ENCODE results near the gene CAPZA2. TPM values are rescaled to one million over a fixed set of nuclear protein-coding genes. Genes with fewer than 3 reads are reported as not detected.

CAPZA2 gene
- polyA plus RNA-seq, 3 donors = 67.0 to 807 (median 672) TPM

- DNase-seq = no peak
- H3K4me3 Mint-ChIP-seq = no peak overlapping the region
- Histone ChIP-seq H3K9me3 (replicated peaks in 1 of 2; ENCODE audit: control insufficient read depth in 1 of 2, insufficient read depth in 1 of 2, low read length in 2 of 2) (no peaks in the 10 kb centered on the region), H3K79me2 (ENCODE audit: insufficient read depth, low read length) (no peaks in the 10 kb centered on the region), H2AFZ (ENCODE audit: insufficient read depth, low read depth, low read length, poor library complexity, severe bottlenecking) (no peak overlapping the region), H3K4me1 (ENCODE audit: control insufficient read depth in 1 of 2, insufficient read depth in 2 of 2, low read length in 2 of 2) (no peaks in the 10 kb centered on the region), H3K27me3 (ENCODE audit: control insufficient read depth in 2 of 2, insufficient read depth in 2 of 2, low read length in 2 of 2) (no peaks in the 10 kb centered on the region), H3K4me3 (replicated peaks in 1 of 3; ENCODE audit: low read depth in 2 of 3, low read length in 3 of 3) (no peak overlapping the region), H3K36me3 (replicated peaks in 1 of 2; ENCODE audit: control insufficient read depth in 1 of 2, insufficient read depth in 2 of 2, low read length in 2 of 2) (no peaks in the 10 kb centered on the region), H3K4me2 (replicated peaks; ENCODE audit: extremely low read depth, low read length, poor library complexity, severe bottlenecking) (no peak overlapping the region), H4K20me1 (ENCODE audit: insufficient read depth, low read length) (no peaks in the 10 kb centered on the region), H3K27ac (ENCODE audit: low read depth in 1 of 2, low read length in 2 of 2) (no peak overlapping the region), H3K9ac (ENCODE audit: insufficient read depth, low read length, poor library complexity, severe bottlenecking) (no peak overlapping the region)
- H3K27ac Mint-ChIP-seq = no peak overlapping the region
- TF ChIP-seq, protein P1, sequence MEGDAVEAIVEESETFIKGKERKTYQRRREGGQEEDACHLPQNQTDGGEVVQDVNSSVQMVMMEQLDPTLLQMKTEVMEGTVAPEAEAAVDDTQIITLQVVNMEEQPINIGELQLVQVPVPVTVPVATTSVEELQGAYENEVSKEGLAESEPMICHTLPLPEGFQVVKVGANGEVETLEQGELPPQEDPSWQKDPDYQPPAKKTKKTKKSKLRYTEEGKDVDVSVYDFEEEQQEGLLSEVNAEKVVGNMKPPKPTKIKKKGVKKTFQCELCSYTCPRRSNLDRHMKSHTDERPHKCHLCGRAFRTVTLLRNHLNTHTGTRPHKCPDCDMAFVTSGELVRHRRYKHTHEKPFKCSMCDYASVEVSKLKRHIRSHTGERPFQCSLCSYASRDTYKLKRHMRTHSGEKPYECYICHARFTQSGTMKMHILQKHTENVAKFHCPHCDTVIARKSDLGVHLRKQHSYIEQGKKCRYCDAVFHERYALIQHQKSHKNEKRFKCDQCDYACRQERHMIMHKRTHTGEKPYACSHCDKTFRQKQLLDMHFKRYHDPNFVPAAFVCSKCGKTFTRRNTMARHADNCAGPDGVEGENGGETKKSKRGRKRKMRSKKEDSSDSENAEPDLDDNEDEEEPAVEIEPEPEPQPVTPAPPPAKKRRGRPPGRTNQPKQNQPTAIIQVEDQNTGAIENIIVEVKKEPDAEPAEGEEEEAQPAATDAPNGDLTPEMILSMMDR (IDR thresholded peaks at IDR 0.05) = no peak
- H3K27me3 Mint-ChIP-seq (ENCODE audit: low read depth in 3 of 3) = peaks cover 0 to 2% (median 0%) of the 10 kb centered on the region in 3 donors
- intact Hi-C loops (cut with micrococcal nuclease) = no loop called here
- peaks cover 0 to 5% (median 0%) of the 10 kb centered on the region in 7 donors for H3K9me3 Mint-ChIP-seq
- H3K4me1 Mint-ChIP-seq = no peaks in the 10 kb centered on the region
- H3K36me3 Mint-ChIP-seq = no peaks in the 10 kb centered on the region
- 97% methylated on average over 3 of the region's 5 CpGs for WGBS (ENCODE audit: insufficient coverage)
Measured at GRCh38 chr7:116851175-116851574, 11.2 kb upstream of the CAPZA2 start.

DNA sequence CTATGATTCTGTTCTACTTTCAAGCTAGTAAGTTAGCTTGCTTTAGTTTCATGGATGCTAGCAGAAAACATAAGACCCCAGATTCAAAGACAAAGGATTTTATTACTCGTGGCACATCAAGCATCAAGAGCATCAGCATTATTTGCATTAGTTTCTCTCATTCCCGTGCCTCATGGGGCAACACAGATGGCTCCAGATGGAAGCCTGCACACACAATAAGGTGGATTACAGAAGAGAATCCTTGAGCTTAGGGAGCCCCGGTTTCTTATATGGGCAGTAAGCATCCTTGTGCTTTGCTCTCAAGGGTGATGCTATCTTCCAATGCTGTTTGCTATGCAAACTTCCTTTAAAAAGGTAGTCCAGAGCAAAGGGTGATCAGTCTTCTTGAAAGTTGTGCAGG, 10.7 kb upstream of the CAPZA2 start:
- Histone ChIP-seq H2AFZ (ENCODE audit: insufficient read depth, low read depth, low read length, poor library complexity, severe bottlenecking) (no peak overlapping the region), H3K27ac (ENCODE audit: low read depth in 1 of 2, low read length in 2 of 2) (no peak overlapping the region), H3K9me3 (replicated peaks in 1 of 2; ENCODE audit: control insufficient read depth in 1 of 2, insufficient read depth in 1 of 2, low read length in 2 of 2) (no peaks in the 10 kb centered on the region), H3K79me2 (ENCODE audit: insufficient read depth, low read length) (no peaks in the 10 kb centered on the region), H3K4me1 (ENCODE audit: control insufficient read depth in 1 of 2, insufficient read depth in 2 of 2, low read length in 2 of 2) (no peaks in the 10 kb centered on the region), H3K4me3 (replicated peaks in 1 of 3; ENCODE audit: low read depth in 2 of 3, low read length in 3 of 3) (no peak overlapping the region), H3K4me2 (replicated peaks; ENCODE audit: extremely low read depth, low read length, poor library complexity, severe bottlenecking) (no peak overlapping the region), H3K27me3 (ENCODE audit: control insufficient read depth in 2 of 2, insufficient read depth in 2 of 2, low read length in 2 of 2) (no peaks in the 10 kb centered on the region), H3K36me3 (replicated peaks in 1 of 2; ENCODE audit: control insufficient read depth in 1 of 2, insufficient read depth in 2 of 2, low read length in 2 of 2) (no peaks in the 10 kb centered on the region), H4K20me1 (ENCODE audit: insufficient read depth, low read length) (no peaks in the 10 kb centered on the region), H3K9ac (ENCODE audit: insufficient read depth, low read length, poor library complexity, severe bottlenecking) (no peak overlapping the region)
- peaks cover 0 to 5% (median 0%) of the 10 kb centered on the region in 7 donors for H3K9me3 Mint-ChIP-seq
- no peak overlapping the region for H3K27ac Mint-ChIP-seq
- no peak overlapping the region for H3K4me3 Mint-ChIP-seq
- H3K4me1 Mint-ChIP-seq = peaks cover 1% of the 10 kb centered on the region
- WGBS (ENCODE audit: insufficient coverage) = no CpG with 5 or more reads among the region's 3 CpGs
- DNase-seq = no peak
- TF ChIP-seq, protein P1 (IDR thresholded peaks at IDR 0.05) = no peak
- H3K27me3 Mint-ChIP-seq (ENCODE audit: low read depth in 3 of 3) = peaks cover 0 to 2% (median 0%) of the 10 kb centered on the region in 3 donors
- intact Hi-C loops (cut with micrococcal nuclease) = no loop called here
- no peaks in the 10 kb centered on the region for H3K36me3 Mint-ChIP-seq
